ENCODE measurements around the gene IFI30.
A peak's percentile ranks its signal among the peaks of the same experiment; 100 is the strongest.

GRCh38 chr19:18192673-18193387, 19.2 kb downstream of the IFI30 start, which contains the start of gene MPV17L2:
- TF ChIP-seq CTCF (IDR thresholded peaks at IDR 0.05) (no peak), POLR2A (IDR thresholded peaks at IDR 0.05) (peak; percentile 90 to 93)
